Erythroblast (primary cell): Measurements from ENCODE around the gene SLC45A1.

Experiments
- DNase-seq, 2 experiments: peaks; one replicate each; lab custom pipeline; 2025; lab: John Stamatoyannopoulos, UW
- GATA1 ChIP-seq: IDR thresholded peaks from 2 replicates; pipeline ENCODE4 v1.6.1; 2011; ENCODE audit warnings: low read depth, mild to moderate bottlenecking, control low read depth, low read length, moderate library complexity
- POLR2A ChIP-seq: IDR thresholded peaks from 2 replicates; pipeline ENCODE4 v1.6.1; 2011; ENCODE audit warnings: mild to moderate bottlenecking, low read length

SLC45A1 gene

GRCh38 chr1:8364528-8365442 is 46.9 kb downstream of the SLC45A1 start:
- TF ChIP-seq GATA1, result no peak
- DNase-seq, result no peak

- no peak for DNase-seq
- TF ChIP-seq GATA1 (no peak), POLR2A (no peak)
These were observed 47.9 kb downstream of the SLC45A1 start for GRCh38 chr1:8365661-8366362.

GRCh38 chr1:8367571-8368194 is 49.8 kb downstream of the SLC45A1 start:
- DNase-seq, result no peak
- TF ChIP-seq GATA1, result no peak
- TF ChIP-seq POLR2A, result no peak

GRCh38 chr1:8368956-8369639 is 51.2 kb downstream of the SLC45A1 start:
- DNase-seq, result no peak
- TF ChIP-seq GATA1 (no peak), POLR2A (no peak)

GRCh38 chr1:8370046-8370881 is 52.4 kb downstream of the SLC45A1 start:
- no peak for DNase-seq
- TF ChIP-seq GATA1, result no peak
- TF ChIP-seq POLR2A, result no peak

GRCh38 chr1:8370905-8371315 is 53.0 kb downstream of the SLC45A1 start:
- TF ChIP-seq POLR2A, result no peak
- no peak for TF ChIP-seq GATA1

DNA sequence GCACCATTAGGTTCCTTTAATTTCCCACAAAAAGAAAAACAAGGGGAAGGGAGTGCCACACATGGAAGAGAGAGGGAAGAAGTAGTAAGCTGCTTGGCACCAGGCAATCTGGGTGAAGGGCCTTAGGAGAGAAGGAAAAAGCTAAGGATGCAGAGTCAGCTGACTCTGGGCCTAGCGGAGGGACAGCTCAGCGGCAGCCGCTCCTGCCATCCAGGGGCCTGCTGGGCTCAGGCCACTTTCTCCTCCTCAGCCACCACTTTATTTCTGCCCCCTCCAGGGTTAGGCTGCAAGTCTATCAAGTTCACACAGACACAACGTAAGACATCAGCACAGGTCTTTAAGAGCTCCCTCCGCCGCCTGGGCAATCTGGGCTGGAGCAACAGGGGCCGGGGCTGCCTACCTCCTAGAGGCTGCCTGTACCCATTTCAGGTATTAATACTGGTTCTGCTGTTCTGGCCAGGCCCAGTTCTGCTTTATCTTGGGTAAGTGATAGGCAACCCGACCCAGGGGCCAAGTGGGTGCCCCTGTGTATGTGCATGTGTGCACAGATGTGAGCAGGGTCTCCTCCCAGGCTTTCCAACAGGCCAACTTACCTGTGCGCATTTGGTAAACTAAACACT is 53.6 kb downstream of the SLC45A1 start:
- no peak for DNase-seq
- TF ChIP-seq POLR2A, result no peak
- TF ChIP-seq GATA1, result no peak

More at GRCh38 chr1:8370905-8371315, 53.0 kb downstream of the SLC45A1 start:
- no peak for DNase-seq

GRCh38 chr1:8373125-8373524 is 55.2 kb downstream of the SLC45A1 start:
- no peak for DNase-seq
- TF ChIP-seq GATA1 (no peak), POLR2A (no peak)

DNA sequence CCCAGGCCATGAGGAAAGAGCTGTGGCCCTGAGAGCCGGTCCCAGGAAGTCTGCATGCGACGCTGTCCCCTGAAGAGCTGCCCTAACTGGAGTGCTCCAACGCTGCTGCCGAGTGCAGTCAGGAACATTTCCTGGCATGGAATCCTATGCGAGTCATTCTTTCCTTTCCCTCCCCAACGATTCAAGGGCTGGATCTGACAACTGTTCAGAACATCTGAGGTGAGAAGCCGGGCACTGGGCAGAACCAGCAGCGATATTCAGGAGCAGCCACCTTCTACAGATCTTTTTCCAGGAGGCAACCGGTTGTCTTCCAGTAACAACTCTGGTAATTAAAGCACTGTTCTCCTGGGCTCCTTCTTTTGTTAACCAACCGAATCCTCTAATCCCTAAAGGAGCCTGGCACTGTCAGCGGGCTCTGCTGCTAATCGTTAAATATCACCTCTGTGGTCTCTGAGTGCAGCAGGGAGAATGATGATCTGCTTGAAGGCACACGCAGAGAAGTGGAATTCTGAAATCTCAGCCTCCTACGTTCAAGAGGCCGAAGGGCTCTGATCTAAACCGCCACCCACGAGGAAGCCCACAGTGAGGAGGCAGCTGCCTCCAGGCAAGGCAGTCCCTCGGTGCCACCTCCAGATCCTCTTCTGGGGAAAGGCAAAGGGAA is 55.8 kb downstream of the SLC45A1 start:
- no peak for DNase-seq
- TF ChIP-seq POLR2A (no peak), GATA1 (no peak)

- no peak for DNase-seq
- TF ChIP-seq GATA1, result no peak
- TF ChIP-seq POLR2A, result no peak
These were observed 56.4 kb downstream of the SLC45A1 start for GRCh38 chr1:8374356-8374755.

DNA sequence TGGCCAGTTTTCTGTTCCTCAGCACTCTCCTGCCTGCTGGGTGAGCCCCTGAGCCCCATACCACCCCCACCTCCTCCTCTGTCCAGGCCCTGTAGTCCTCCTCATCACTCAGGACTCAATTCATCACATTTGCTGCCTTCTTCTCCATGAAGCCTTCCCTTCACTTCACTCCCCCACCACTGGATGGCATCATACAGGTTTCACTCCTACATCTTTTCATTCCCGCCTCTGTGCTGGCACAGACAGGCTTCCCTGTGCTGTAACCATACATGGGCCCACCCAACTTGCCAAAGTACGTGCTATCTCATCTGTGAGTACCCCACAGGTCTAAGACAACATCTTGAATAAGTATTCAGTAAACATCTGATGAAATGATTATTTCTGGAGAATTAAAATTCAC is 56.9 kb downstream of the SLC45A1 start:
- DNase-seq, result peak; percentile 39 to 57
- TF ChIP-seq POLR2A (no peak), GATA1 (no peak)
